ENCODE results near the gene STAC3. TPM values are rescaled to one million over a fixed set of nuclear protein-coding genes. Genes with fewer than 3 reads are reported as not detected.
A peak's percentile ranks its signal among the peaks of the same experiment; 100 is the strongest.

Gene STAC3
- total and polyA plus RNA-seq, 9 of the 15 experiments (the other 6 are each of a cell fraction or from before 2014, with no cell fraction given): 0.45 to 6.4 (median 3.3) TPM

GRCh38 chr12:57278465-57279381 lies 27.7 kb upstream of the STAC3 start:
- TF ChIP-seq, protein P1, sequence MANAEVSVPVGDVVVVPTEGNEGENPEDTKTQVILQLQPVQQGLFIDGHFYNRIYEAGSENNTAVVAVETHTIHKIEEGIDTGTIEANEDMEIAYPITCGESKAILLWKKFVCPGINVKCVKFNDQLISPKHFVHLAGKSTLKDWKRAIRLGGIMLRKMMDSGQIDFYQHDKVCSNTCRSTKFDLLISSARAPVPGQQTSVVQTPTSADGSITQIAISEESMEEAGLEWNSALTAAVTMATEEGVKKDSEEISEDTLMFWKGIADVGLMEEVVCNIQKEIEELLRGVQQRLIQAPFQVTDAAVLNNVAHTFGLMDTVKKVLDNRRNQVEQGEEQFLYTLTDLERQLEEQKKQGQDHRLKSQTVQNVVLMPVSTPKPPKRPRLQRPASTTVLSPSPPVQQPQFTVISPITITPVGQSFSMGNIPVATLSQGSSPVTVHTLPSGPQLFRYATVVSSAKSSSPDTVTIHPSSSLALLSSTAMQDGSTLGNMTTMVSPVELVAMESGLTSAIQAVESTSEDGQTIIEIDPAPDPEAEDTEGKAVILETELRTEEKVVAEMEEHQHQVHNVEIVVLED (CRISPR knock-in tag; IDR thresholded peaks at IDR 0.05): no peak
- TF ChIP-seq PURB (CRISPR knock-in tag; IDR thresholded peaks at IDR 0.05; ENCODE audit: low read depth) (no peak), ETV6 (IDR thresholded peaks at IDR 0.05; ENCODE audit: borderline replicate concordance in 1 of 2, low read depth in 2 of 2, low read length in 1 of 2) (no peak), ETV6 (CRISPR knock-in tag; IDR thresholded peaks at IDR 0.05; ENCODE audit: borderline replicate concordance) (no peak), PCBP1 (IDR thresholded peaks at IDR 0.05; ENCODE audit: low read depth, low read length, poor library complexity, severe bottlenecking) (no peak), HDGF (IDR thresholded peaks at IDR 0.05) (no peak), ARHGAP35 (IDR thresholded peaks at IDR 0.05; ENCODE audit: partially characterized antibody) (no peak), TAL1 (IDR thresholded peaks at IDR 0.05) (no peak), ZNF124 (CRISPR knock-in tag; IDR thresholded peaks at IDR 0.05) (no peak), TBP (optimal IDR thresholded peaks at IDR 0.05; ENCODE audit: low read depth, low read length) (no peak), ZBTB7A (IDR thresholded peaks at IDR 0.05; ENCODE audit: borderline replicate concordance, control insufficient read depth, low read depth, low read length) (no peak), HOXB6 (CRISPR knock-in tag; IDR thresholded peaks at IDR 0.05; ENCODE audit: borderline replicate concordance) (no peak), CAMTA2 (CRISPR knock-in tag; conservative IDR thresholded peaks at IDR 0.05) (no peak), RBM15 (IDR thresholded peaks at IDR 0.05; ENCODE audit: insufficient read depth, low read length) (no peak), XRCC5 (IDR thresholded peaks at IDR 0.05; ENCODE audit: low read depth, low read length) (no peak)
- TF ChIP-seq, protein P2, sequence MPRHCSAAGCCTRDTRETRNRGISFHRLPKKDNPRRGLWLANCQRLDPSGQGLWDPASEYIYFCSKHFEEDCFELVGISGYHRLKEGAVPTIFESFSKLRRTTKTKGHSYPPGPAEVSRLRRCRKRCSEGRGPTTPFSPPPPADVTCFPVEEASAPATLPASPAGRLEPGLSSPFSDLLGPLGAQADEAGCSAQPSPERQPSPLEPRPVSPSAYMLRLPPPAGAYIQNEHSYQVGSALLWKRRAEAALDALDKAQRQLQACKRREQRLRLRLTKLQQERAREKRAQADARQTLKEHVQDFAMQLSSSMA (CRISPR knock-in tag; IDR thresholded peaks at IDR 0.05): no peak
- TF ChIP-seq, protein P3, sequence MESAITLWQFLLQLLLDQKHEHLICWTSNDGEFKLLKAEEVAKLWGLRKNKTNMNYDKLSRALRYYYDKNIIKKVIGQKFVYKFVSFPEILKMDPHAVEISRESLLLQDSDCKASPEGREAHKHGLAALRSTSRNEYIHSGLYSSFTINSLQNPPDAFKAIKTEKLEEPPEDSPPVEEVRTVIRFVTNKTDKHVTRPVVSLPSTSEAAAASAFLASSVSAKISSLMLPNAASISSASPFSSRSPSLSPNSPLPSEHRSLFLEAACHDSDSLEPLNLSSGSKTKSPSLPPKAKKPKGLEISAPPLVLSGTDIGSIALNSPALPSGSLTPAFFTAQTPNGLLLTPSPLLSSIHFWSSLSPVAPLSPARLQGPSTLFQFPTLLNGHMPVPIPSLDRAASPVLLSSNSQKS (CRISPR knock-in tag; IDR thresholded peaks at IDR 0.05): no peak
- TF ChIP-seq, protein P4, sequence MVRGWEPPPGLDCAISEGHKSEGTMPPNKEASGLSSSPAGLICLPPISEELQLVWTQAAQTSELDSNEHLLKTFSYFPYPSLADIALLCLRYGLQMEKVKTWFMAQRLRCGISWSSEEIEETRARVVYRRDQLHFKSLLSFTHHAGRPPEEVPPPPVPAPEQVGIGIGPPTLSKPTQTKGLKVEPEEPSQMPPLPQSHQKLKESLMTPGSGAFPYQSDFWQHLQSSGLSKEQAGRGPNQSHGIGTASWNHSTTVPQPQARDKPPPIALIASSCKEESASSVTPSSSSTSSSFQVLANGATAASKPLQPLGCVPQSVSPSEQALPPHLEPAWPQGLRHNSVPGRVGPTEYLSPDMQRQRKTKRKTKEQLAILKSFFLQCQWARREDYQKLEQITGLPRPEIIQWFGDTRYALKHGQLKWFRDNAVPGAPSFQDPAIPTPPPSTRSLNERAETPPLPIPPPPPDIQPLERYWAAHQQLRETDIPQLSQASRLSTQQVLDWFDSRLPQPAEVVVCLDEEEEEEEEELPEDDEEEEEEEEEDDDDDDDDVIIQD (CRISPR knock-in tag; IDR thresholded peaks at IDR 0.05): no peak
- in situ Hi-C loops (cut with MboI): no loop called here
- WGBS (ENCODE audit: insufficient coverage, low coverage, missing lambda C conversion rate): 65% methylated on average over 7 of the region's 15 CpGs
- H3K36me3 ChIP-seq (ENCODE audit: control insufficient read depth, insufficient read depth, low read length): peaks cover 36% of the 10 kb centered on the region; the same call in 2 of the 3 replicates
- ChIA-PET POLR2A (no interaction called here), CTCF (ENCODE audit: low intra/inter-chr PET ratio) (no interaction called here)
- no peak for FAIRE-seq
- no peaks in the 10 kb centered on the region for H4K20me1 ChIP-seq (replicated peaks; ENCODE audit: control insufficient read depth, insufficient read depth, low read length)
- peaks cover 0 to 17% of the 10 kb centered on the region in 2 experiments; a peak in 4 of 5 replicates for H3K4me1 ChIP-seq (replicated peaks in 1 of 2; ENCODE audit: control insufficient read depth in 2 of 2, insufficient read depth in 2 of 2, low read length in 2 of 2)
- H3K9ac ChIP-seq (ENCODE audit: insufficient read depth in 1 of 2, low read depth in 2 of 2, low read length in 2 of 2): no peak overlapping the region
- DNase-seq (ENCODE audit: extremely low read depth in 1 of 4, low spot score in 3 of 4): no peak
- BruUV-seq (replicated peaks): no TSS peak
- no peak overlapping the region for H2AFZ ChIP-seq (ENCODE audit: low read depth, low read length)
- H3K9me3 ChIP-seq (replicated peaks; ENCODE audit: control insufficient read depth, insufficient read depth, low read depth, low read length): no peaks in the 10 kb centered on the region
- intact Hi-C loops (cut with micrococcal nuclease): no loop called here
- ATAC-seq: no peak
- no peak overlapping the region for H3K4me3 ChIP-seq
- H3K9me1 ChIP-seq (ENCODE audit: control insufficient read depth, insufficient read depth, low read length): no peaks in the 10 kb centered on the region
- no peak overlapping the region for H3K4me2 ChIP-seq (ENCODE audit: insufficient read depth, low read length)
- no peaks in the 10 kb centered on the region for H3K27me3 ChIP-seq (ENCODE audit: control insufficient read depth in 2 of 2, insufficient read depth in 2 of 2, low read length in 2 of 2)
- 0 out of 3 replicates have a peak overlapping the region, but pooled peaks have one; percentile 8 for H3K27ac ChIP-seq (ENCODE audit: extremely low read depth, low read depth, low read length)
- H3K79me2 ChIP-seq (ENCODE audit: control insufficient read depth, insufficient read depth, low read length): no peaks in the 10 kb centered on the region
